Measurements from ENCODE around the gene HOXB7. TPM values are rescaled to one million over a fixed set of nuclear protein-coding genes. Genes with fewer than 3 reads are reported as not detected.

Gene HOXB7
- total RNA-seq, 1 donor from 2014 or later: 0.16 TPM

DNA sequence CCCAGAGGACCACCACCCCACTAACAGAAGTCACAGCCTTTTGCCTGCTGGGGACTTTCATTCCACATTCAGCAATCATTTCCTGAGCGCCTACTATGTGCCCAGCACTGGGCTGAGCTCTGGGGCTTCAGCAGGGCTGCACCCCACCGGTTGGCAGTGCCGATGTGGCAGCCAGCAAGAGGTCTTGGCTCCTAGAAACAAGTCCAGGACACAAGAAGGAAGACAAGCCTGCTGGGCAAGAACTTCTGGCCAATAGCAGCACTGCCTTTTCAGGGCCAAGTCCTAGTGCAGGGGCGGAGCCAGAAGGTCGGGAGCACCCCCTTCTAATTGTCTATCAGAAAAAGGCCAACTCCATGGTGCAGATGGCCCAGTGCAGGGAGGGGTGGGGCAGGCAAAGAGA lies 28.3 kb upstream of the HOXB7 start:
- Histone ChIP-seq H3K27ac (replicated peaks) (no peak overlapping the region), H3K9me3 (replicated peaks) (no peaks in the 10 kb centered on the region), H3K4me3 (no peak overlapping the region), H3K4me1 (peaks cover 6% of the 10 kb centered on the region), H3K36me3 (no peaks in the 10 kb centered on the region), H3K27me3 (ENCODE audit: low read depth) (peaks cover 100% of the 10 kb centered on the region)
- no peak for DNase-seq
- TF ChIP-seq CTCF (IDR thresholded peaks at IDR 0.05; ENCODE audit: borderline replicate concordance): no peak
- intact Hi-C loops (cut with micrococcal nuclease): no loop called here

- peaks cover 15% of the 10 kb centered on the region for H3K4me1 ChIP-seq
- intact Hi-C loops (cut with micrococcal nuclease): no loop called here
- H3K27me3 ChIP-seq (ENCODE audit: low read depth): peaks cover 100% of the 10 kb centered on the region
- no peak overlapping the region for H3K4me3 ChIP-seq
- no peaks in the 10 kb centered on the region for H3K36me3 ChIP-seq
- H3K27ac ChIP-seq (replicated peaks): no peak overlapping the region
- no peak for DNase-seq
- TF ChIP-seq CTCF (IDR thresholded peaks at IDR 0.05; ENCODE audit: borderline replicate concordance): no peak
- H3K9me3 ChIP-seq (replicated peaks): no peaks in the 10 kb centered on the region
Observed at GRCh38 chr17:48637323-48638260, 26.8 kb upstream of the HOXB7 start.

- H3K4me3 ChIP-seq: no peak overlapping the region
- TF ChIP-seq CTCF (IDR thresholded peaks at IDR 0.05; ENCODE audit: borderline replicate concordance): peak; percentile 53
- H3K36me3 ChIP-seq: no peaks in the 10 kb centered on the region
- H3K9me3 ChIP-seq (replicated peaks): no peaks in the 10 kb centered on the region
- DNase-seq: peak; percentile 47
- no peak overlapping the region for H3K27ac ChIP-seq (replicated peaks)
- intact Hi-C loops (cut with micrococcal nuclease): no loop called here
- H3K4me1 ChIP-seq: peaks cover 15% of the 10 kb centered on the region
- H3K27me3 ChIP-seq (ENCODE audit: low read depth): peaks cover 100% of the 10 kb centered on the region
Observed at GRCh38 chr17:48636177-48637018, 25.6 kb upstream of the HOXB7 start.

- no peak for DNase-seq
- no peaks in the 10 kb centered on the region for H3K9me3 ChIP-seq (replicated peaks)
- peaks cover 100% of the 10 kb centered on the region for H3K27me3 ChIP-seq (ENCODE audit: low read depth)
Observed at GRCh38 chr17:48634493-48635208, 23.8 kb upstream of the HOXB7 start.

More at GRCh38 chr17:48634493-48635208, 23.8 kb upstream of the HOXB7 start:
- peaks cover 15% of the 10 kb centered on the region for H3K4me1 ChIP-seq
- no peak overlapping the region for H3K4me3 ChIP-seq
- H3K27ac ChIP-seq (replicated peaks): no peak overlapping the region
- H3K36me3 ChIP-seq: no peaks in the 10 kb centered on the region
- intact Hi-C loops (cut with micrococcal nuclease): no loop called here
- TF ChIP-seq CTCF (IDR thresholded peaks at IDR 0.05; ENCODE audit: borderline replicate concordance): no peak

Measured in left ventricle myocardium inferior (tissue), 1 donor.